HepG2 (cell line): ENCODE measurements around the gene GPS1. TPM values are rescaled to one million over a fixed set of nuclear protein-coding genes. Genes with fewer than 3 reads are reported as not detected.

Source experiments
- ATAC-seq: fragments of 200-7000 bp; cut with Tn5 transposase; 3 replicates; pipeline ENCODE4 v1.9.1; 2020; ENCODE audit warnings: mild to moderate bottlenecking, moderate library complexity
- BruUV-seq: library from RNA; stranded (reverse); fragments of 400-500 nt; replicated peaks from 2 replicates; lab custom pipeline; 2021; lab: Mats Ljungman, UMichigan
- CTCF ChIA-PET: fragments of 300-600 bp; formaldehyde crosslinking; extraction: SDS; loops from one replicate; lab custom pipeline; 2021; ENCODE audit warnings: low total read pairs, inconsistent platforms, low intra/inter-chr PET ratio; lab: Yijun Ruan, JAX
- POLR2A ChIA-PET: fragments of 350-600 bp; sonication (Branson Sonifier 250); formaldehyde crosslinking; loops from one replicate; lab custom pipeline; 2020; ENCODE audit warnings: antibody characterized with exemption, inconsistent platforms; lab: Yijun Ruan, JAX
- DNase-seq: peaks from one replicate; pipeline ENCODE4 v3.0.0-alpha.2; 2015; ENCODE audit warnings: low spot score
- FAIRE-seq: peaks from 3 replicates; lab custom pipeline; 2011; peaks lifted over from hg19 to GRCh38; lab: Jason Lieb, UNC
- H2AFZ ChIP-seq: one replicate; pipeline ENCODE4 v1.6.1; 2011; ENCODE audit warnings: low read length, inconsistent platforms
- H3K27ac ChIP-seq: fragments of 300-600 bp; 3 replicates; pipeline ENCODE4 v1.8.0; 2011; ENCODE audit warnings: mixed run types, mild to moderate bottlenecking, mixed read lengths, low read length, inconsistent platforms; ENCODE audit not compliant: insufficient read depth; ENCODE audit errors: extremely low read length
- H3K27me3 ChIP-seq, 2 experiments: fragments of 200-600 bp in 1 of 2; 2 replicates in 1 of 2; 3 replicates in 1 of 2; pipeline versions ENCODE4 v1.6.0 to v1.8.0; 2011; ENCODE audit warnings: low read length in 2 of 2, mild to moderate bottlenecking in 2 of 2, moderate library complexity in 2 of 2, inconsistent platforms in 1 of 2; ENCODE audit not compliant: insufficient read depth in 2 of 2, control insufficient read depth in 1 of 2
- H3K36me3 ChIP-seq, 2 experiments: fragments of 200-600 bp in 1 of 2; replicated peaks in 1 of 2; 2 replicates in 1 of 2; 3 replicates in 1 of 2; pipeline versions ENCODE4 v1.5.1 to v1.8.0; 2011; ENCODE audit warnings: low read length in 2 of 2, inconsistent platforms in 1 of 2; ENCODE audit not compliant: insufficient read depth in 2 of 2, control insufficient read depth in 1 of 2
- H3K4me1 ChIP-seq: 2 replicates; pipeline ENCODE4 v1.5.1; 2012; ENCODE audit warnings: low read length, inconsistent platforms; ENCODE audit not compliant: insufficient read depth
- H3K4me2 ChIP-seq: 2 replicates; pipeline ENCODE4 v1.6.0; 2011; ENCODE audit warnings: low read depth, low read length, inconsistent platforms
- H3K4me3 ChIP-seq, 3 experiments: fragments of 200-600 bp in 1 of 3; sonication (generic), shearing (Covaris generic) in 1 of 3; replicated peaks in 1 of 3; 2 replicates each; pipeline ENCODE4 v1.5.1; 2011 to 2016; ENCODE audit warnings: low read length in 3 of 3, inconsistent platforms in 2 of 3, low read depth in 2 of 3, mild to moderate bottlenecking in 2 of 3, control low read depth in 1 of 3, mixed read lengths in 1 of 3; ENCODE audit not compliant: insufficient read depth in 1 of 3
- H3K79me2 ChIP-seq: one replicate; pipeline ENCODE4 v1.6.1; 2011; ENCODE audit warnings: low read length, inconsistent platforms; ENCODE audit not compliant: insufficient read depth
- H3K9ac ChIP-seq: 2 replicates; pipeline ENCODE4 v1.6.0; 2011; ENCODE audit warnings: mild to moderate bottlenecking, low read depth, low read length, inconsistent platforms; ENCODE audit not compliant: insufficient read depth
- H3K9me3 ChIP-seq: 2 replicates; pipeline ENCODE4 v1.5.1; 2012; ENCODE audit warnings: mild to moderate bottlenecking, low read length
- H4K20me1 ChIP-seq: 2 replicates; pipeline ENCODE4 v1.6.0; 2011; ENCODE audit warnings: inconsistent platforms, mild to moderate bottlenecking, low read length, moderate library complexity; ENCODE audit not compliant: insufficient read depth
- AGO2 ChIP-seq: fragments of 200-400 bp; formaldehyde crosslinking; optimal IDR thresholded peaks from 2 replicates; pipeline ENCODE3; 2017; ENCODE audit warnings: mild to moderate bottlenecking, low read depth, low read length, moderate library complexity
- ARID4A ChIP-seq: sonication (generic); formaldehyde crosslinking; IDR thresholded peaks from 2 replicates; pipeline ENCODE4 v1.5.0; 2020; ENCODE audit warnings: mild to moderate bottlenecking, missing genetic modification reagents, borderline replicate concordance
- FOXK2 ChIP-seq: fragments of 450-650 bp; IDR thresholded peaks from 2 replicates; pipeline ENCODE4 v1.6.1; 2016
- GRHL1 ChIP-seq: sonication (generic); formaldehyde crosslinking; conservative IDR thresholded peaks from 2 replicates; pipeline ENCODE4 v1.8.0; 2022; ENCODE audit warnings: missing genetic modification reagents
- MLXIP ChIP-seq: sonication (generic); formaldehyde crosslinking; IDR thresholded peaks from 2 replicates; pipeline ENCODE4 v1.9.0; 2021; ENCODE audit warnings: missing genetic modification reagents, borderline replicate concordance
- MZF1 ChIP-seq: sonication (generic); formaldehyde crosslinking; IDR thresholded peaks from 2 replicates; pipeline ENCODE4 v1.8.1; 2023; ENCODE audit warnings: mild to moderate bottlenecking, missing genetic modification reagents, borderline replicate concordance
- PAF1 ChIP-seq: IDR thresholded peaks from 2 replicates; pipeline ENCODE4 v1.6.1; 2016; ENCODE audit warnings: missing genetic modification reagents, missing compliant biosample characterization
- TAF1 ChIP-seq: sonication (generic); formaldehyde crosslinking; IDR thresholded peaks from 2 replicates; pipeline ENCODE4 v1.4.0; 2020; ENCODE audit warnings: missing genetic modification reagents
- TBX2 ChIP-seq: sonication (generic); formaldehyde crosslinking; IDR thresholded peaks from 2 replicates; pipeline ENCODE4 v1.5.0; 2020; ENCODE audit warnings: missing genetic modification reagents, mild to moderate bottlenecking, borderline replicate concordance
- WIZ ChIP-seq: sonication (generic); formaldehyde crosslinking; IDR thresholded peaks from 2 replicates; pipeline ENCODE4 v1.5.1; 2020; ENCODE audit warnings: mild to moderate bottlenecking, missing genetic modification reagents
- ZNF572 ChIP-seq: sonication (generic); formaldehyde crosslinking; IDR thresholded peaks from 2 replicates; pipeline ENCODE4 v1.5.1; 2020; ENCODE audit warnings: mild to moderate bottlenecking, missing genetic modification reagents
- WGBS: methylation state at CpG from one replicate; pipeline ENCODE4 v1.1.6; 2017; ENCODE audit warnings: low lambda C conversion rate; 5-methylcytosine and 5-hydroxymethylcytosine counted together
- in situ Hi-C: cut with HindIII; loops from 2 replicates; pipeline ENCODE4 v1.10.0; 2017; ENCODE audit warnings: low pct_unique_long_range_greater_than_20kb; ENCODE audit not compliant: extremely low pct_ligation_motif_present
- intact Hi-C: fragments of 100-400 bp; cut with micrococcal nuclease; formaldehyde crosslinking; loops from one replicate; pipeline ENCODE4 v1.10.0; 2022; ENCODE audit not compliant: unreplicated experiment
- polyA plus RNA-seq, 8 experiments: library from polyadenylated mRNA; depleted of rRNA in 3 of 8; stranded (reverse) in 7 of 8; unstranded in 1 of 8; fragments of >200 nt; fragmentation: Illumina TruSeq in 4 of 8; extraction: Trizol in 4 of 8; gene quantifications; 2 replicates each; pipeline versions ENCODE4 v1.2.1 to v1.2.3, GENCODE V29; 2011 to 2016; ENCODE audit warnings: low read depth in 4 of 8, missing spikeins in 1 of 8, mixed read lengths in 1 of 8; ENCODE audit not compliant: insufficient read depth in 1 of 8
- total RNA-seq, 5 experiments: library from RNA; depleted of rRNA; stranded (reverse); fragments of >200 nt; fragmentation: Illumina TruSeq; extraction: Trizol; gene quantifications; 2 replicates each; pipeline ENCODE4 v1.2.3, GENCODE V29; 2016; ENCODE audit warnings: low read depth in 1 of 5

The GPS1 gene
- total and polyA plus RNA-seq, 2 of the 13 experiments (the other 11 are each of a cell fraction or from before 2014, with no cell fraction given) = 124 to 128 TPM

- TF ChIP-seq FOXK2 (no peak), ARID4A (CRISPR knock-in tag) (peak; percentile 15; the same call in 1 of the 2 replicates), ZNF572 (0 out of 2 replicates have a peak, but pooled peaks have one; percentile 30)
- TF ChIP-seq, all 625 proteins: peak for 10
These were observed 7.7 kb downstream of the GPS1 start (continued) for GRCh38 chr17:82059272-82060000.

GRCh38 chr17:82060001-82060380 lies 8.3 kb downstream of the GPS1 start:
- in situ Hi-C loops = no loop called here
- intact Hi-C loops = no loop called here
- FAIRE-seq (no peak), ATAC-seq (no peak), DNase-seq (no peak)
- ChIA-PET CTCF (no interaction called here), POLR2A (interaction anchor here (1.6 kb wide), 1 partner anchor 22 kb away, joined by 7 read pairs; the partner anchor contains the start of gene DCXR)
- Histone ChIP-seq H2AFZ (no peak overlapping the region), H3K9ac (no peak overlapping the region), H3K79me2 (peaks cover 15% of the 10 kb centered on the region), H3K9me3 (no peaks in the 10 kb centered on the region), H4K20me1 (no peaks in the 10 kb centered on the region), H3K27me3 (no peaks in the 10 kb centered on the region), H3K27ac (no peak overlapping the region), H3K4me3 (no peak overlapping the region), H3K4me1 (peaks cover 51% of the 10 kb centered on the region), H3K4me2 (no peak overlapping the region), H3K36me3 (peaks cover 47 to 69% of the 10 kb centered on the region in 2 experiments)
- WGBS = 96% methylated on average over 15 of the region's 16 CpGs
- no TSS peak for BruUV-seq
- peak; percentile 16 for TF ChIP-seq AGO2
- TF ChIP-seq PAF1 = 0 out of 2 replicates have a peak, but pooled peaks have one; percentile 41
- TF ChIP-seq MZF1 (CRISPR knock-in tag) = no peak
- TF ChIP-seq TBX2 (CRISPR knock-in tag) = no peak
- TF ChIP-seq WIZ (CRISPR knock-in tag) = no peak
- TF ChIP-seq GRHL1 (CRISPR knock-in tag) = no peak
- no peak for TF ChIP-seq MLXIP
- TF ChIP-seq TAF1 (CRISPR knock-in tag) = no peak
